GM21515 (cell line): ENCODE results near the gene RTF2.

Source experiments
- ATAC-seq: cut with Tn5 transposase; IDR thresholded peaks from one replicate; pipeline ENCODE4 v1.9.1; 2021; ENCODE audit not compliant: unreplicated experiment

RTF2 gene

GRCh38 chr20:56468316-56469076, at the start of gene RTF2:
TSS of gene RTF2 (plus strand) at chr20:56468627. CDS start at chr20:56468698, 71 bp downstream.
- peak; percentile 98 for ATAC-seq

GRCh38 chr20:56420028-56420427, 48.4 kb upstream of the RTF2 start:
- no peak for ATAC-seq

GRCh38 chr20:56420940-56421688, 47.3 kb upstream of the RTF2 start:
- no peak for ATAC-seq

GRCh38 chr20:56422076-56422823, 46.2 kb upstream of the RTF2 start:
- ATAC-seq: no peak

GRCh38 chr20:56422824-56423189, 45.6 kb upstream of the RTF2 start:
- ATAC-seq: no peak

- no peak for ATAC-seq
These were observed 45.2 kb upstream of the RTF2 start for GRCh38 chr20:56423211-56423610.

GRCh38 chr20:56423886-56424285, 44.5 kb upstream of the RTF2 start:
- ATAC-seq: no peak

- ATAC-seq: no peak
These were observed 43.5 kb upstream of the RTF2 start for GRCh38 chr20:56424931-56425330.

- ATAC-seq: no peak
These were observed 42.4 kb upstream of the RTF2 start for GRCh38 chr20:56426026-56426425.

GRCh38 chr20:56426926-56427325, 41.5 kb upstream of the RTF2 start:
- no peak for ATAC-seq

GRCh38 chr20:56427797-56428196, 40.6 kb upstream of the RTF2 start:
- ATAC-seq: no peak

GRCh38 chr20:56428410-56428809, 40.0 kb upstream of the RTF2 start:
- no peak for ATAC-seq

- ATAC-seq: no peak
These were observed 39.5 kb upstream of the RTF2 start for GRCh38 chr20:56428881-56429280.

- no peak for ATAC-seq
These were observed 38.9 kb upstream of the RTF2 start for GRCh38 chr20:56429502-56429901.

GRCh38 chr20:56429941-56430340, 38.5 kb upstream of the RTF2 start:
- no peak for ATAC-seq

- ATAC-seq: no peak
These were observed 38.0 kb upstream of the RTF2 start for GRCh38 chr20:56430461-56430860.

- ATAC-seq: no peak
These were observed 37.5 kb upstream of the RTF2 start for GRCh38 chr20:56430957-56431356.

- ATAC-seq: no peak
These were observed 37.0 kb upstream of the RTF2 start for GRCh38 chr20:56431471-56431870.

GRCh38 chr20:56433221-56433879, 35.1 kb upstream of the RTF2 start:
- no peak for ATAC-seq

- ATAC-seq: no peak
These were observed 34.6 kb upstream of the RTF2 start for GRCh38 chr20:56433880-56434255.
